ENCODE results near the gene TUBB2B. TPM values are rescaled to one million over a fixed set of nuclear protein-coding genes. Genes with fewer than 3 reads are reported as not detected.

TUBB2B gene
- total RNA-seq, 1 experiment from 2014 or later, result 26.7 TPM

DNA sequence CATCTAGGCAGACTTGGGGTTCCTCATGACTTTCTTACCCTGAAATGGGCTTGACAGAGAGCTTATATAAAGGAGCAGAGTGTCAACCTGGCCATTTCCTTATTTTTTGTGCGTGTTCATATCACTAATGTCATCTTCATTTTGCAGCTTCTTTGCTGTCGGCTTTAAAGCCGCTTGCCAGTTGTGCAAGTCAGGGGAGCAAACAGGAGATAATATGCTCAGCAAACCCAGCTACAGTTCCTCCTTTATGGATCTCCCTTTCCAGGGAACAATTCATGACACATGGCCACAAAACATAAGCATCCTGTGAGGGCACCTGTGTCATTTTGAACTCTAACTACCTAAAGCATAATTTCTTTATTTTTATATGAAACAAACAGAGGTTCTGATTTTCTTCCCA lies 6.5 kb upstream of the TUBB2B start:
- DNase-seq (ENCODE audit: low read depth), result no peak

DNA sequence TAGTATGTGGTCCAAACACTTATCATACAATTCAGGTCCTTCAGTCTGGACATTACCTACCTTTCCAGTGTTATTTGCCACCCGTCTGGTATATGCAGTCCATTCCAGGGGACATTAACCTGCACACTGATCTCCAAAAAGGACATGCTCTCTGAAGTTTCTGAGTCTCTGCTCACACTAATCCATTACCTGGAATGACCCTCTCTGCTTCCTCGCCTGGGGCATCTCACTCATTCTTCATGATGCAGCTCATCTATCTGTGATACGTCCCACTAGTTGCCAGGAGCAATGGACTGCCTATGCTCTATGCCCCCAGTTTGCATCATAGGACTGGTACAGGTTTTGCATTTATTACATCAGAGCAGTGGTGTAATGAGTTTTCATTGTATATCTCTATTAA lies 5.9 kb upstream of the TUBB2B start:
- no peak for DNase-seq (ENCODE audit: low read depth)

DNA sequence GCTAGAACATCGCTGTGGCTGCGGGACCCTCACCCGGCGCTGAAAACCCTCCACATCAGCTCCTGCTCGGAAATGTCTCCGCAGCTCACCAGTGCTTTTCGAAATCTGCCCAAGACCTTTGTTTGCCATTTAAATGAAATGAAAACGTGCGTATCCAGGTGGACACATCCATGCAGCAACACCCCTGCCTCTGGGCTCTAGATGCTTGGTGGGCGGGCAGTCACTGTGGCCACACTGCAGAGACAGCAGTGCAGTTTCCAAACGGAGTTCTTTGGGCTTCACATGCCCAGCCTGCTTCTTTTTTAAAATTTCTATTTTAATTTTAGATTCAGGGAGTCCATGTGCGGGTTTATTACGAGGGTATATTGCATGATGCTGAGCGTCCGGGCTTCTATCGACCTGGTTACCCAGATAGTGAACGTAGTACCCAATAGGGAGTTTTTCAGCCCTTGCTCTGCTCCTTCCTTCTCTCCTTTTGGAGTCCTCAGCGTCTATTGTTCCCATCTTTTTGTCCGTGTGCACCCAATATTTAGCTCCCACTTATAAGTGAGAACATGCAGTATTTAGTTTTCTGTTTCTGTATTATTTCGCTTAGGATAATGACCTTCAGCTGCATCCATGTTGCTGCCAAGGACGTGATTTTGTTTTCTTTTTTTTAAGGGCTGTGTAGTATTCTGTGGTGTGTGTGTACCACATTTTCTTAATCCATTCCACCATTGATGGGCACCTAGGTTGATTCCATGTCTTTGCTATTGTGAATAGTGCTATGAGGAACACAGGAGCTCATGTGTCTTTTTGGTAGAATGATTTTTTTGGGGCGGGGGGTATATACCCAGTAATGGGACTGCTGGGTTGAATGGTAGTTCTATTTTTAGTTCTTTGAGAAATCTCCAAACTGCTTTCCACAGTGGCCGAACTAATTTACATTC lies 4.8 kb upstream of the TUBB2B start:
- no peak for DNase-seq (ENCODE audit: low read depth)

DNA sequence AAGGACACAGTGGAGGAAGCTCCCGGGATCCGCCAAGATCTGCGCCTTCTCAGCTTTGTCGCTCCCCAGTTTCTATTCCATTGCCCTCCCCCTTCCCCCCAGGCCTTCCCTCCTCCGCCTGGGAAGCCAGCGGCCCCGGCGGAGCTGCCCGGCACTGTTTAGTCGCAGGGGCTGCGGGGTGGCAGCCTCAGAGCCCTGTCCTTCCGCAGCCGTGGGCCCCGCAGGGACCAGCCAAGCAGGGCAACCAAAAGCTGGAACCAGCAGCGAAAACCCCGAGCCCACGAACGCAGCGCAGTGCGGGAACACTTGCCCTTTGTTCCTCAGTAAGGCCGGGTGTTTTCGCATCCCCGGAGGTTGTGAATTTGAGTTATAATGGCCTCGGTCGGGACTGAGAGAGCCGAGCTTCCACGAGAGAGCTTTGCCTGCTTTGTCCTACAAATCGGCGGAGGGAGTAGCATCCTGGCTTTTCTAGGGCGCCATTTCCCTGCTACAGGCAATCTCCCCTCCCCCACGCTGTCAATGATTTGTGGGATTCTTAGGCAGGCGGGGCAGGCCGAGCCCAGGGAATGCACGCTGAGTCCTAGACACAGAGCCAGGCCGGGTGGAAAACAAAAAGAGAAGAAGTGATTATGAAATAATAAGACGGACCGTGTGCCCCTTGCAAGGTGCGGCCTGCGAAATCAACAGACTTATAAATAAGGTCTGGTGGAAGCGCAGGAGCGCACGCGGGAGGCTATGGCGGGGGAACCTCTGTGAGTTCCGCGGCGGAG lies 4.0 kb upstream of the TUBB2B start:
- DNase-seq (ENCODE audit: low read depth), result peak; percentile 77

DNA sequence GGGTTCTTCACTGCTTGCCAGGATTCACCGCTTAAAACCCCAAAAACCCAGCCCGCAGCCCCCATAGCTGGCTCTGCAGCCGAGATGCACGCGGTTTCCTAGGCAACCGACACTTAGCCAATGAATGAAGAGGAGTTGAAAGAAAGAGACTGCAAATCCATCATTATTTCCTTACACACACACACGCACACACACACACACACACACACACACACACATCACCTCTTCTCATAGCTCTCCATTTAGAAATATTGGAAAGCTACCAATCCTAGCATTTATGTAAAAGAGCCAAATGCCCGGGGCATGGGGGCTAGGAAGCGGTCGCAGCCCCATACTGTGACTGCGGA lies 3.4 kb upstream of the TUBB2B start:
- DNase-seq (ENCODE audit: low read depth), result peak; percentile 72

DNA sequence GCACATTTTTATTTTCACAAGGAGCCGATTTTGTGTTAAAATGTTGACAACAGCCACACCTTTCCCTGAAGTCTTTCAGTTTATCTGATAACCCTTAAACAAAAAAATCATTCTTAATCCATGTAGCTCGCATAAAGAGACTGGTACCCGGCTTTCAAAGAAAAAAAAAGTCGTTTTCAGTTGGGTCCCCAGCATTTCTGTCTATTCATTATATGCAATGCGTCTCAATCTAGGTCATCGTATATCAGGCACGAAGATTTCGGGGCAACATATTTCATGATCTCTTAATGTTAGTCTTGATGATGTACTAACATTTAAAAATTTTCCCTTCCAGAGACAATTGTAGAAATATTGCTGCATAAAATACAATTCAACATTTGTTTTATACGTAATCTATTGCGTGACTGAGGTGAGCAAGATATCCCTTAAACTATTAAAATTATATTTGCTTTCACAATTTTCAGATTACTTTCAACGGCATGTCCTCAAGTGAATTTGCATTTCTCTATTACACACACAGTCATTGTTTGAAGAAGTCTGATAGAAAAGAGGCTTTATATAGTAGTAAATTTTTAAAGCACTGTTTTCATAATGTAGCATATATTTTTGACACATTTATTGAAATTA lies 2.9 kb upstream of the TUBB2B start:
- DNase-seq (ENCODE audit: low read depth), result no peak

DNA sequence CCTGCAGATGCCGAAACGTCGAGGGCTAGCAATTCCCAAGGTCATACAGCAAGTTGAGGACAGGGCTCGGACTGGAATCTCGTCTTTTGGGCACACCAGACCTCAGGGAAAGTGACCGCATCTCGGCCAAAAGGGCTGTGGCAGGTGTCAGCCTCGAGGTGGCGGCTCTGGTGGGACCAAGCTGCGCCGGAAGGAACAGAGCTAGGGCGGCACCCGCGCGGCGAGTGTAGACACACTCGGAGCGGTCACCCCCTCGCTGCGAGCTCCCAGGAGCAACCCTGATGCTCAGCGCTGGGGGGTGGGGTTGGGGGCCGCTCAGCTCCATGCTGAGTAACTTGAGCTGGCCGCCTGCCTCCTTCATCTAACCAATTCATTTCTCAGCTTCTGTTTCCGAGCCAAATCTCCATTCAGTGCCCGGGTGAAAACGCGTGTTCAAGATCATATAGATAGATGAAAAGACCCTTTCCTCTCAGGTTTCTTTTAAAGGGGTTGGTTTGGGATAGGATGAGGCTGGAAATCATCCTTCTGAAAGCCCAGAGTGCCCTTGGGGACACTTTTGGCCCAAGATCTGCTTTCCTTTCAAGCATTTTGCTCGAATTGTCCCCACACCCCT lies 2.2 kb upstream of the TUBB2B start:
- DNase-seq (ENCODE audit: low read depth), result no peak

DNA sequence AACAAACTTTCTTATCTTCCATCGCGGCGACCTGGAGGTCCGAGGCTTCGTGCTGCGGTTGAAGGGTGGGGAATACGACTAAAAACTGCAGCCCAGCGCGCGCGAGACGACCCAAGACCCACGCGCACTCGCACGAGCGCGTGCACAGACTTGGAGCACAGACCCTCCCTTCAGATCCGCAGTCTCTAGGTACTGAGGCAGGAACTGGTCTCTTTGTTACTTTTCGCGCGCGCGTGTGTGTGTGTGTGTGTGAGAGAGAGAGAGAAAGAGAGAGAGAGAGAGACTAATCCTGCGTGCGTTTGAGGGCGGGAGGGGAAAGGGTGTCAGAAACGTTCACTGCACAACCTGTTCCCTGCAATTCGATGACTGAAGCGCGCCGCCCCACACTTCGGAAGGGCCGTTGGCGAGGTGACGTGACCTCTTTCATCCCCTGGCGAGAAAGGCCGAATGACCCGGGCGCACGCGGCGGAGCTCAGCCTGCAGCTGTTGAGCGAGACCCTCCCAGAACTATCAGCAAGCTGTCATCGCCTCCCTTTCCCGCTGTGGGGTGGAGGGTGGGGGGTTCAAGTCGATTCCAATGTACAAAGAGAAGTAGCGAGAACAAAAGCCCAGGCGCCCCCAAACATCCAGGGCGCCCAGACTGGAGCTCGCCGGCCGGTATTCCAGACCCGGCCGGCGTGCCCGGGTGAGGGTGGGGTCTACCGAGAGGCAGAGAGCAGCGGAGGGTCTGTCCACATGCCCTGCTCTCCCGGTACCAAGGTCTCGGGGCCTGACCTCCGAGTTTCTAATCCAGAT lies 1.5 kb upstream of the TUBB2B start:
- DNase-seq (ENCODE audit: low read depth), result no peak

DNA sequence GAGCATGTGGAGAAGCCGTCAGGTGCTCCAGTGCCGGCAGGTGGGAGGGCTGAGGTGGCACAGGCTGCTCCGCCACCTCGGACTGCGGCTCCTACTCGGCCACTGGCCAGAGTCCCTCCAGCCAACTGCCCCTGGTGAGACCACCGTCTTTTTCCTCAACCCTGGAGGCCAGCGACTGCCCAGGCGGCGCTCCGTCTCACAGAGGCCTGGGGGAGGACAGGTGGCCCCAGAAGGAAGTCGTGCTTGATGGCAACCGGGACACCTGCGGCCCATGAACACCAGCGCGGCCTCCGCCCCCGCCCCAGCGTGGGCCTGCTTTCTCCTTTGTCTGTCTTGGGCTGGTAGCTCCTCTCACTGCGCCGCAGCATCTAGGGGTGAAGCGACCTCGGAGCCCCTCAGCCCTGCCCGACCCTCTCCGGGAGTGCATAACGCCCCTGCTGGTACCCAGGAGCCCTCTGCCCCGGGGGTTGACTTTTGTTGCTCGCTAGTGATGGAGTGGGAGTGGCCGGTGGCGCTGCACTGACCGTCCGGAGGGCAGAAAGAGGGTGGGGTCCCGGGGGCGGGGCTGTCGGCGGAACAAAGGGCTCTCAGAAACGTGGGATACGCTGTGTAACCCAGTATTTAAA lies 706 bp upstream of the TUBB2B start:
- no peak for DNase-seq (ENCODE audit: low read depth)

DNA sequence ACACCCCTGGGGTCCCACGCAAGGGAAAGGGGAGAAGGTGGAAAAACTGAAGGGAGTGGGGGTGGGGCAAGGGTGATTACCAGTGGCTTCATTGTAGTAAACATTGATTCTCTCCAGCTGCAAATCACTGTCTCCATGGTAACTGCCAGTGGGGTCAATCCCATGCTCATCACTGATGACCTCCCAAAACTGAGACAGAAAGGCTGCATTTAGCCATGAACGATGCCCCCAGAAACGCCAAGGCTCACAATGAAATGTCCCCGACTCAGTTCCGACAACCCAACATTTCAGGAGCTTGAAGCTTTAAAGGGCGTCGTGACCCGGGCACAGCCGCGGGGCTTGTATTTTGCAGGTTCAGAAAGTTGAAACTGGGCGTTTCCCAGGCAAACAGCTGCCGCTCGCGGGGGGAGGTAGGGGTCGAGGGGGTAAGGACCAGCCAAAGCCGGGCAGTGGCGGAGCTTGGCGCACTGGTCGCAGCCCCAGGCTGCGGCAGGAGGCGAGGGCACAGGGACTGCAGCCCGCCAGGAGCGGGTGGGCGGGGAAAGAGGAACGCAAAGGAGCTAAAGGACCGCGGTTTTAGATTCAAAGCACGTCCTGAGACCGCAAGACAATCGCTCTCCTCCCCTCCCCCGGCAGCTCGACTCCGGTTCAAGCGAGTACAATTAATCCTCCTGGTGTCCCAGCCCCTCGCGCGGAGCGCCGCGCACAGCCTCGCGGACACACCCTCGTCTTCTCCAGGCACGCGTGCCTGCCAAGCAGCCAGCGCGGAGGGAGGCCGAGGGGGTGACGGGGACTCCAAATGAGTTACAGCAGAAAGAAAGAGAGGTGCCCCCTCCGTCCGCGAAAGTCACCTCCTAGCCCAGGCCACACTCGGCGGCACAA lies 731 bp downstream of the TUBB2B start:
- DNase-seq (ENCODE audit: low read depth), result peak; percentile 58

DNA sequence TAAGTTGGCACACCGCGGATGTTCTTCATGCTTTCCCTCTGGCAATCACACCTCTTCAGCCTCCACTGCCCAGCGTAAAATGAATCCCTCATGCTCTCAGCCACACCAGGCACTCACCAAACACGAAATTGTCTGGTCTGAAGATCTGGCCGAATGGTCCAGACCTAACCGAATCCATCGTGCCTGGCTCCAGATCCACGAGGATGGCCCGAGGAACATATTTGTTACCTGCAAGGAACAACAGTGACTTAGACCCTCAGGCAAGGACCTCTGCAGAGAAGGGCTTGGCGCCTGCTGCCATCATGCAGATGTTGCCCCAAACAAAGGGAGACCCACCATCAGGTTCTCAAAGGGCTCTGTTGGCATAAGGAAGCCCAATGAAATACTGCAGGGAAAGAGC lies 1.4 kb downstream of the TUBB2B start:
- no peak for DNase-seq (ENCODE audit: low read depth)

DNA sequence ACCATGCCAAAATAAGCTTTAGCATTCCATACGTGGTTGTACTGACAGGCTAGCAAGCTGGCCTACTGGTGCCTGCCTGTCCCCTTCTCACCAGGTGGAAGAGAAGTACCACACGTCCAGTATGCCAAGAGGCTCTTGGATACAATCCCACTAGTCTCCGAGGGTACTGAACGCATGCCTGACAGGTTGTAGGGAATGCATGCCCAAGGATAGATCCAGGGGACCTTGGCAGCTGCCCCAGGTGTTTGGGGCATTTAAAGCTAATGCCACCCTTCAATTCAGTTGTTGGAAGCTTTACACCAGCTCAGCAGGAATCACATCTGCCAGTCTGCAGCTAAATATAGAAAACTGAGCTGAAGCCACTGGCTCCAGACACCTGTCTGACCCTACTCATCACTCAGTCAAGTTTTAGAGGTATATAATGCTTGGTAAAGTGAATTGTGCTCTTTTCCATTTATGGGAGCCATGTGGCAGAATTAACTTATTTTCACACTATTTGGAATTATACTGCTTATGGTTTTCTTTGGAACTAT lies 4.9 kb downstream of the TUBB2B start:
- DNase-seq (ENCODE audit: low read depth), result no peak

DNA sequence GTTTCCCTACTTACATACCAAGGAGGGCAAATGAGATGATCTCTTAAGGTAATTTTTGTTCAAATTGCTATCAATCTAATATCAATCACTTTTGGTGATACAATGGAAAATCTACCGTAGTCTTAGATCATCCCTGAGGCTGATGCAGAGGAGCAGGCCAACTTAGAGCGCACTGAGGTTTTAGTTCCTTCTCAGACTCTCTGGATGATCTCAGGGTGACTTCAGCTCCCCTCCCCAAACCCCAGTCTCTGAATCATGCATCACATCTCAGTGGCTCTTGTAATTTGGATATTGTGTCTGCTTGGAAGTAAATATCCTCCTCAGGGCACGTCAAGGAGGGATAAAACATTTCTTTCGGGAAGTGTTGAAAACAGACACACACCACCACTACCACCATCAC lies 5.9 kb downstream of the TUBB2B start:
- no peak for DNase-seq (ENCODE audit: low read depth)

DNA sequence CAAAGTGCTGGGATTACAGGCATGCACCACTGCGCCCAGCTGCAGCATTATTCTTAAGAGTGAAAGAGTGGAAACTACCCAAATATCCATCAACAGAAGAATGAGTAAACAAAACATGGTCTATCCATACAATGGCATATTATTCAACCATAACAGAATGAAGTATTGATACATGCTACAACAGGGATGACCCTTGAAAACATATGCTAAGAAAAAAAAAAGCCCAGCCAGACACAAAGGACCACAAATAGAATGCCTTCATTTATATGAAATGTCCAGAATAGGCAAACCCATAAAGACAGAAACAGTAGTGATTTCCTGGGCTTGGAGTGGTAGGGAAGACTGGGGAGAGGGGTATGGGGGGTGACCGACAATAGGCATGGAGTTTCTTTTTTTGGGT lies 7.1 kb downstream of the TUBB2B start:
- DNase-seq (ENCODE audit: low read depth), result no peak

DNA sequence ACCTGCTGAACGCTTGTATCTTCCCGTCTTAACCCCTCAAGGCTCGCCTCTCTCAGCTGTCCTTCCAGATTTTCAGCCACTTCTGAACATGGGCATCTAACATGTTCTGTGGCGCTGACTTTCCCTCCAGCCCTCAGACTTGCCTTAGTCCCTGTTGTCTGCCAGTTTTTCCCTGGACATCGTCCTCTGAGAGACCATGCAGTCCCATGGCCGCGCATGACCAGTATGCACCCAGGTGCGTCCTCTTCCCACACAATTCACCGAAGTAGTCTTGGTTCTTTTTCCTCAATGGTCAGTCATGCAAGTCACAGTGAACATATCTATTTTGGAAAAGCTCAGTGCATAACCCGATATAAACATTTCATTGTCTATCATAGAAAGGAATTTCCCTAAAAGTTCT lies 9.2 kb downstream of the TUBB2B start:
- no peak for DNase-seq (ENCODE audit: low read depth)

DNA sequence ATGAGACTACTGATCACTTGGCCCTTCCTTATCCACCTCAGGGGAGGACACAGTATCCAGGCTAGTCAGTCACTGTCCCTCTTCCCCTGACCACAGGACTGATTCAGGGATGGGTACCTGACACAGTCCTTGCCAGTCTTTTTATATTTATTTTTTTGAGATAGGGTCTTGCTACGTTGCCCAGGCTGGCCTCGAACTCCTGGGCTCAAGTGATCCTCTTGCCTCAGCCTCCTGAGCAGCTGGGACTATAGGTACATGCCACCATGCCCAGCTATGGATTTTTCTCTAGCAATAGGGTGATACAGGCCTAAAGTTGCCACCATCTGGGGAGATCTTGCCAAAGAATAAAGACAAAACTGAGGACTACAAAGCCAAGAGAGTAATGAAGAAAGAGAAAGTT lies 10.2 kb downstream of the TUBB2B start:
- no peak for DNase-seq (ENCODE audit: low read depth)

DNA sequence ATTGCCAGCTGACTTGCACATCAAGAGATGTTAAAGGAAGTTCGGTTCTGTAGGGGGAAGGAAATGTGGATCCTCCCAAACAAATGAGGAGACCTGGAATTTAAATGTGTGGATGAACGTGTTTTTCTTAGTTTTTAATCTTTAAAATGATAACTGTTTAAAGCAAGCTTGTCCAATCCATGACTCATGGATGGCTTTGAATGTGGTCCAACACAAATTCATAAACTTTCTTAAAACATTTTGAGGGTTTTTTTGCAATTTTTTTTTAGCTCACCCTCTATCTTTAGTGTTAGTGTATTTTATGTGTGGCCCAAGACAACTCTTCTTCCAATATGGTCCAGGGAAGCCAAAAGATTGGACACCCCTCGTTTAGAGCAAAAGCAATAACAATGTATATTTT lies 12.6 kb downstream of the TUBB2B start:
- no peak for DNase-seq (ENCODE audit: low read depth)

DNA sequence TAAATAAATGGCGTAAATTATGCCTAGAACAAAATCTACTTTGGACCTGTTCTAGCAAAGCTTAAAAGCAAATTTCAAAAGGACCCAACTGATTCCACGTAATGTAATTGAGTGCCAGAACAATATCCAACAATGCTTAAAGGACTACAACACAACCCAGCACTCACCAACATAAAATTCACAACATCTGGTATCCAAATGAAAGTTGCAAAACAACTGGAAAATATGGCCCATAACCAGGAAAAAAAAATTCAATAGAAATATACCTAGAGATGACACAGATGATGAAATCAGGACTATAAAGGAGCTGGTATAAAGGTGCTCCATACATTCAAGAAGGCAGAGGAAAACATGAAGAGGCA lies 14.1 kb downstream of the TUBB2B start:
- DNase-seq (ENCODE audit: low read depth), result no peak

DNA sequence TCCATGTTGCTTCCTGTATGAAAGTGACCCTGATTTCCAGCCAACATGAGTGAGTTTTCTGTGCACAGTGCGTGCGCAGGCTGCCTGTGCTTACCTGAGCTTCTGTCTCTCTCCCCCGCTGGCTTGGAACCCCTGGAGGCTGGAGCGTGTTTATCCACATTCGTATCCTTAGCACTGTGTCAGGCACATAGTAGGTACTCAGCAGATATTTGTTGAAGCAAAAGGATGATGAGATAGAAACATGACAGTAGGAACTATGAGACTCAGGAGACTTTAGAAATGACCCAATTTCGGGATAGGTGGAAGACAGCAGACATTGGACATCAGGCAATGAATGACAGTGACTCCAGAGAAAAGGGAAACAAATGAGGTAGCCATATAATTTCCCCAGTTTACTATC lies 15.2 kb downstream of the TUBB2B start:
- no peak for DNase-seq (ENCODE audit: low read depth)

DNA sequence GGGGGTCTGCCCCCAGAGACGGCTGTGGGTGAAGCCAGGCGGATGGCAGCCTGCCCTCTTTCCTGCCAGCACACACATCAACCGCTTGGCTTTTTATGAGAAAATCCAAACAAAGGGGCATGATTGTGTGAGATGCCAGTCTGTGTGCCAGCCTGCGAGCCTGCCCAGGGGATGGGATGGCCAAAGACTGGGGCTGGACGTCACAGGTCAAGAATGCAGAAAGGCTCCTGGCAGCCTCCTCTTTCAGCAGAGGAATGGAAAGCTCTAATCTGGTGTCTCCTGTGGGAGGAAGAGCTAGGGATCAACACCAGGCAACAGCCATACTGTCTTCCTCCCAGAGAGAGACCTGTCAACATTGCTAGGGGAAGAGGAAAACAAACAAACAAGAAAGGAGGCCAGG lies 15.8 kb downstream of the TUBB2B start:
- DNase-seq (ENCODE audit: low read depth), result no peak

Data from RPMI7951 (cell line).